Esophagus muscularis mucosa (tissue), 3 donors: ENCODE measurements around the gene MAD1L1.

Source experiments
- CTCF ChIP-seq, 3 experiments: fragments of 200-600 bp in 2 of 3; fragments of 450-650 bp in 1 of 3; sonication (generic) in 2 of 3; IDR thresholded peaks; one replicate each; pipeline ENCODE4 v1.5.1; 2017 to 2019; ENCODE audit warnings: antibody characterized with exemption in 3 of 3, mild to moderate bottlenecking in 2 of 3, moderate library complexity in 1 of 3
- POLR2A ChIP-seq: fragments of 450-650 bp; IDR thresholded peaks from one replicate; pipeline ENCODE4 v1.6.1; 2017; ENCODE audit warnings: antibody characterized with exemption, moderate library complexity, mild to moderate bottlenecking, low read depth

- TF ChIP-seq CTCF (IDR thresholded peaks at IDR 0.05) (no peak), POLR2A (no peak)
Observed at GRCh38 chr7:1883031-1883761, 349.5 kb downstream of the MAD1L1 start.
